HL-60 (cell line): ENCODE results near the gene FAM240A.

Source experiments
- CTCF ChIP-seq: IDR thresholded peaks from one replicate; pipeline ENCODE4 v1.5.1; 2011; ENCODE audit warnings: low read length, control low read depth, inconsistent platforms; ENCODE audit not compliant: insufficient read depth
- POLR2AphosphoS5 ChIP-seq: IDR thresholded peaks from 2 replicates; pipeline ENCODE4 v1.6.1; 2012; ENCODE audit warnings: low read depth

GRCh38 chr3:46614431-46614830 lies 2.1 kb downstream of the FAM240A start:
- TF ChIP-seq CTCF (no peak), POLR2AphosphoS5 (no peak)
